ENCODE measurements around the gene CCDC183. TPM values are rescaled to one million over a fixed set of nuclear protein-coding genes. Genes with fewer than 3 reads are reported as not detected.

The CCDC183 gene
- total RNA-seq, 1 donor from 2014 or later, result 0.84 TPM

DNA sequence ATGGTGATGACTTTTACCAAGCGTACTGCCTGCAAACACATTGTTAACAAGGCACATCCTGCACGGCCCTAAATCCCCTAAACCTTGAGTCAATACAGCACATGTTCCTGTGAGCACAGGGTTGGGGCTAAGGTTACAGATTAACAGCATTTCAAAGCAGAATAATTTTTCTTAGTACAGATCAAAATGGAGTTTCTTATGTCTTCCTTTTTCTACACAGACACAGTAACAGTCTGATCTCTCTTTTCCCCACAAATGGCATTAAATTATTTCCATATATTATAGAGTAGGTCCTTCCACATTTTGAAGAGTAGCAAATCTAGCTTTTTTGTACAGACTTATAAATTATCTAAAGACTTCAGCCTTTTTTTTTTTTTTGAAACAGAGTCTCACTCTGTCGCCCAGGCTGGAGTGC lies 6.6 kb upstream of the CCDC183 start:
- H3K27ac ChIP-seq (ENCODE audit: low read depth, low read length), result no peak overlapping the region
- no peaks in the 10 kb centered on the region for H3K36me3 ChIP-seq (ENCODE audit: insufficient read depth, low read length)
- peaks cover 17% of the 10 kb centered on the region for H4K20me1 ChIP-seq (ENCODE audit: insufficient read depth, low read length)
- no peak overlapping the region for H3K9ac ChIP-seq (ENCODE audit: low read length)
- H3K4me1 ChIP-seq (ENCODE audit: insufficient read depth, low read length), result peaks cover 13% of the 10 kb centered on the region
- no peaks in the 10 kb centered on the region for H3K27me3 Mint-ChIP-seq (ENCODE audit: low read depth, unreplicated experiment)
- H3K27me3 ChIP-seq (ENCODE audit: insufficient read depth, low read length), result peaks cover 6% of the 10 kb centered on the region
- H3K27ac Mint-ChIP-seq (ENCODE audit: unreplicated experiment), result no peak overlapping the region
- peaks cover 9% of the 10 kb centered on the region for H3K79me2 ChIP-seq (ENCODE audit: insufficient read depth, low read length)
- no peak for DNase-seq (ENCODE audit: low read depth)
- no peaks in the 10 kb centered on the region for H3K9me3 ChIP-seq (ENCODE audit: insufficient read depth, low read depth, low read length)
- FAIRE-seq, result no peak
- H3K4me1 Mint-ChIP-seq (ENCODE audit: low read depth, unreplicated experiment), result peaks cover 2% of the 10 kb centered on the region
- no peaks in the 10 kb centered on the region for H3K9me3 Mint-ChIP-seq (ENCODE audit: unreplicated experiment)
- H2AFZ ChIP-seq (ENCODE audit: low read depth, low read length), result no peak overlapping the region
- H3K4me2 ChIP-seq (ENCODE audit: low read length), result no peak overlapping the region
- H3K4me3 Mint-ChIP-seq (ENCODE audit: unreplicated experiment), result no peak overlapping the region
- no peak overlapping the region for H3K4me3 ChIP-seq (ENCODE audit: insufficient read depth, low read depth, low read length)
- TF ChIP-seq CTCF (IDR thresholded peaks at IDR 0.05; ENCODE audit: insufficient read depth, low read depth, low read length), result no peak
- no peak for TF ChIP-seq EZH2 (IDR thresholded peaks at IDR 0.05; ENCODE audit: insufficient read depth, low read length)
- peaks cover 6% of the 10 kb centered on the region for H3K36me3 Mint-ChIP-seq (ENCODE audit: low read depth, unreplicated experiment)

GRCh38 chr9:136790640-136791515 lies 5.3 kb upstream of the CCDC183 start, which contains the start of gene TMEM141:
Gene TMEM141 (plus strand): TSS chr9:136791344. CDS start chr9:136791371, 27 bp downstream.
- Histone ChIP-seq H3K27me3 (ENCODE audit: insufficient read depth, low read length) (peaks cover 6% of the 10 kb centered on the region), H3K27ac (ENCODE audit: low read depth, low read length) (peak within 1 kb of the TSS; percentile 48), H3K9ac (ENCODE audit: low read length) (peak within 1 kb of the TSS; percentile 84), H4K20me1 (ENCODE audit: insufficient read depth, low read length) (peaks cover 17% of the 10 kb centered on the region), H3K79me2 (ENCODE audit: insufficient read depth, low read length) (peaks cover 9% of the 10 kb centered on the region), H3K4me2 (ENCODE audit: low read length) (peak within 1 kb of the TSS; percentile 98), H3K4me1 (ENCODE audit: insufficient read depth, low read length) (peaks cover 13% of the 10 kb centered on the region), H3K4me3 (ENCODE audit: insufficient read depth, low read depth, low read length) (peak within 1 kb of the TSS; percentile 83), H3K36me3 (ENCODE audit: insufficient read depth, low read length) (no peaks in the 10 kb centered on the region), H2AFZ (ENCODE audit: low read depth, low read length) (peak within 1 kb of the TSS; percentile 86), H3K9me3 (ENCODE audit: insufficient read depth, low read depth, low read length) (no peaks in the 10 kb centered on the region)
- Mint-ChIP-seq H3K27ac (ENCODE audit: unreplicated experiment) (no peak within 1 kb of the TSS), H3K27me3 (ENCODE audit: low read depth, unreplicated experiment) (no peaks in the 10 kb centered on the region), H3K4me3 (ENCODE audit: unreplicated experiment) (peak within 1 kb of the TSS; percentile 83), H3K36me3 (ENCODE audit: low read depth, unreplicated experiment) (peaks cover 6% of the 10 kb centered on the region), H3K4me1 (ENCODE audit: low read depth, unreplicated experiment) (peaks cover 2% of the 10 kb centered on the region), H3K9me3 (ENCODE audit: unreplicated experiment) (no peaks in the 10 kb centered on the region)
- DNase-seq (ENCODE audit: low read depth) (peak; percentile 92), FAIRE-seq (no peak)
- TF ChIP-seq EZH2 (IDR thresholded peaks at IDR 0.05; ENCODE audit: insufficient read depth, low read length) (no peak), CTCF (IDR thresholded peaks at IDR 0.05; ENCODE audit: insufficient read depth, low read depth, low read length) (no peak)

All from astrocyte (in vitro differentiated cells and primary cell).